ENCODE data around the gene DDR2.

Gene DDR2

GRCh38 chr1:162666006-162666645, 33.9 kb downstream of the DDR2 start:
- no peaks in the 10 kb centered on the region for H4K20me1 ChIP-seq (ENCODE audit: insufficient read depth, low read length)
- TF ChIP-seq EZH2phosphoT487 (IDR thresholded peaks at IDR 0.05; ENCODE audit: low read depth) (no peak), CTCF (IDR thresholded peaks at IDR 0.05; ENCODE audit: low read depth, low read length) (no peak)
- peaks cover 15% of the 10 kb centered on the region for H3K4me1 ChIP-seq (ENCODE audit: low read length)
- no peaks in the 10 kb centered on the region for H3K27me3 ChIP-seq (ENCODE audit: low read depth, low read length)
- H3K4me2 ChIP-seq (ENCODE audit: low read length) = no peak overlapping the region
- no peaks in the 10 kb centered on the region for H3K36me3 ChIP-seq (replicated peaks; ENCODE audit: low read depth, low read length)
- no peak overlapping the region for H3K9ac ChIP-seq (ENCODE audit: low read length)
- H3K79me2 ChIP-seq (ENCODE audit: low read length) = no peaks in the 10 kb centered on the region
- no peaks in the 10 kb centered on the region for H3K9me3 ChIP-seq (ENCODE audit: insufficient read depth, low read length)
- H2AFZ ChIP-seq (ENCODE audit: low read depth, low read length) = no peak overlapping the region
- H3K4me3 ChIP-seq (ENCODE audit: low read length) = no peak overlapping the region
- no peak overlapping the region for H3K27ac ChIP-seq (ENCODE audit: low read length)

- no peak overlapping the region for H3K9ac ChIP-seq (ENCODE audit: low read length)
- H4K20me1 ChIP-seq (ENCODE audit: insufficient read depth, low read length) = no peaks in the 10 kb centered on the region
- peaks cover 14% of the 10 kb centered on the region for H3K4me1 ChIP-seq (ENCODE audit: low read length)
- no peak overlapping the region for H3K27ac ChIP-seq (ENCODE audit: low read length)
- H3K4me3 ChIP-seq (ENCODE audit: low read length) = no peak overlapping the region
- no peaks in the 10 kb centered on the region for H3K36me3 ChIP-seq (replicated peaks; ENCODE audit: low read depth, low read length)
- H3K27me3 ChIP-seq (ENCODE audit: low read depth, low read length) = no peaks in the 10 kb centered on the region
- TF ChIP-seq CTCF (IDR thresholded peaks at IDR 0.05; ENCODE audit: low read depth, low read length) (no peak), EZH2phosphoT487 (IDR thresholded peaks at IDR 0.05; ENCODE audit: low read depth) (no peak)
- H2AFZ ChIP-seq (ENCODE audit: low read depth, low read length) = no peak overlapping the region
- H3K9me3 ChIP-seq (ENCODE audit: insufficient read depth, low read length) = no peaks in the 10 kb centered on the region
- no peak overlapping the region for H3K4me2 ChIP-seq (ENCODE audit: low read length)
- no peaks in the 10 kb centered on the region for H3K79me2 ChIP-seq (ENCODE audit: low read length)
These were observed 35.3 kb downstream of the DDR2 start for GRCh38 chr1:162667381-162668080.

- Histone ChIP-seq H3K4me3 (ENCODE audit: low read length) (no peak overlapping the region), H3K27me3 (ENCODE audit: low read depth, low read length) (no peaks in the 10 kb centered on the region), H3K4me2 (ENCODE audit: low read length) (no peak overlapping the region), H3K27ac (ENCODE audit: low read length) (no peak overlapping the region), H3K36me3 (replicated peaks; ENCODE audit: low read depth, low read length) (no peaks in the 10 kb centered on the region), H3K4me1 (ENCODE audit: low read length) (no peaks in the 10 kb centered on the region), H3K9me3 (ENCODE audit: insufficient read depth, low read length) (no peaks in the 10 kb centered on the region), H4K20me1 (ENCODE audit: insufficient read depth, low read length) (no peaks in the 10 kb centered on the region), H3K9ac (ENCODE audit: low read length) (no peak overlapping the region), H3K79me2 (ENCODE audit: low read length) (no peaks in the 10 kb centered on the region), H2AFZ (ENCODE audit: low read depth, low read length) (no peak overlapping the region)
- TF ChIP-seq EZH2phosphoT487 (IDR thresholded peaks at IDR 0.05; ENCODE audit: low read depth) = no peak
- TF ChIP-seq CTCF (IDR thresholded peaks at IDR 0.05; ENCODE audit: low read depth, low read length) = no peak
These were observed 38.8 kb downstream of the DDR2 start for GRCh38 chr1:162670928-162671663.

Data from OCI-LY3 (cell line).